ENCODE measurements around the gene CMPK1.

The CMPK1 gene

DNA sequence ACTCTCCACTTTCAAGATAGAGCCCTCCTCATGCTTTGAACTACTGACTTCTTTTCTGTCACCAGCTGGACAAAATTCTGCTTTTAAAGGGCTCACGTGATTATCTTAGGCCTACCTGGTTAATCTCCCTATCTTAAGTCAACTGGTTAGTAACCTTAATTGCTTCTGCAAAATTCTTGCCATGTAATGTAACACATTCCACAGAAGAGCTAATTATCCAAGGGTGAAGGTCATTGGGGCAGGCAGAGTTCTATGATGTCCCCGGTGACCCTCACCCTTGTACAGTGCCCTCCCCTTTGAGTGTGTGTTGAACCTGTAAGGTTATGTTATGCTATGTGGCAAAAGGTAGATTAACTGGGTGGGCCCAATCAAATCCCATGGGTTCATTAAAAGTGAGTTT, 57.3 kb downstream of the CMPK1 start:
- in situ Hi-C loops (cut with MboI; ENCODE audit: low sequenced_read_pairs): loop anchor here (25.0 kb wide), 1 partner anchor 321 kb away; no protein-coding TSS in a partner anchor

DNA sequence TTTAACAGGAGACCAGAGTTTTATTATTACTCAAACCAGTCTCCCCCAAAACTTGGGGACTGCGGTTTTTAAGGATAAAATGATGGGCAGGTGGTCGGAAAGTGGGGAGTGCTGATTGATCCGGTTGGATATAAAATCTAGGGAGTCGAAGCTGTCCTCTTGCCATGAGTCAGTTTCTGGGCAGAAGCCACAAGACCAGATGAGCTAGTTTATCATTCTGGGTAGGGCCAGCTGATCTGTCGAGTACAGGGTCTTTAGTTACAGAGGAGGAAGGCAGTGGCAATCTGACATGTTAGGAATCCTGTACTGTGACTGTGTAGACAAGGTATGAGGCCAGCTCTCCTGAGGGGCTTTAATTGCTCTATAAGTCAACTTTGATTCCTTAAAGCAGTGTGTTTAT, 59.6 kb downstream of the CMPK1 start:
- in situ Hi-C loops (cut with MboI; ENCODE audit: low sequenced_read_pairs): loop anchor here (25.0 kb wide), 1 partner anchor 319 kb away; no protein-coding TSS in a partner anchor

DNA sequence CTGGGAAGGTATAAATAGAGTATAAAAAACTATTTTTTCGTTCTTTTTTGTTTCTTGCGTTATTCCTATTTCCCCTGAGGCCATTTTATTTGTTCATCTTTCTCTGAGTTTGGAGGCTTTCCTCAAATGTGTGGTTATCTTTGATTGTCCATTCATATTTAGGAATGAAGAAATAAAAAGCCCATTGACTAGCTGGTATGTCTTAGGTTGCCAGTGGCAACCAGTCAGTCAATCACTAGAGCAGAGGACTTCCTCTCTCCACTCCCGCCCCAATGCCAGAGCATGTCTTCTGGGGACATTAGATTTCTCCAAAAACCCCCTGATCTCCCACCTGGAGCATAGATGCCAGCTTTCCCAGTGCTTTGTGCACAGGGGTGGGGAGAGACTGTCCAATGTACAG, 61.8 kb downstream of the CMPK1 start:
- in situ Hi-C loops (cut with MboI; ENCODE audit: low sequenced_read_pairs): loop anchor here (25.0 kb wide), 1 partner anchor 317 kb away; no protein-coding TSS in a partner anchor

DNA sequence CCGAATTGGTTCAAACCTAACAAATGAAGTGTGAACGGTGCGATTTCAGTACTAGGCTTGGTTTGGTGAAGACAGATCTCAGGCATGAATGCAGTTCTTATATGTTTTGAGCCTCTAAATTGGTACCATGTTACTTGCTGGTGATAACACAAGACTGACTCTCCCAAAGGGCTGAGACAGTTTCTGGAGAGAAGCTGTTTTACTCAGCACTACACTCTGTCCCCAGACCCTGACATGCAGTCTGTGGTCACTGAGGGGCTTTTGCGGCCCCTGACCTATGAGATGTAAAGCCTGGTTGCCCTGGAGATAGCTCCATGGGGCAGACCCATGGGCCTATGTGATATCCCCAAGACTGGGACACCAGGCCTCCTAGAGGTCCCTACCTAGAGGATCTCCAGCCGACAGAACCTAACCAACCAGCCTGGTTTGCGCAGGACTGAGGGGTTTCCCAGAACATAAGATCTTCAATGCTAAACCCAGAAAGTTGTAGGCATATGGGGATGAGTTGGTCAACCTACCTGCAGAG, 63.1 kb downstream of the CMPK1 start:
- in situ Hi-C loops (cut with MboI; ENCODE audit: low sequenced_read_pairs): loop anchor here (25.0 kb wide), 1 partner anchor 316 kb away; no protein-coding TSS in a partner anchor

DNA sequence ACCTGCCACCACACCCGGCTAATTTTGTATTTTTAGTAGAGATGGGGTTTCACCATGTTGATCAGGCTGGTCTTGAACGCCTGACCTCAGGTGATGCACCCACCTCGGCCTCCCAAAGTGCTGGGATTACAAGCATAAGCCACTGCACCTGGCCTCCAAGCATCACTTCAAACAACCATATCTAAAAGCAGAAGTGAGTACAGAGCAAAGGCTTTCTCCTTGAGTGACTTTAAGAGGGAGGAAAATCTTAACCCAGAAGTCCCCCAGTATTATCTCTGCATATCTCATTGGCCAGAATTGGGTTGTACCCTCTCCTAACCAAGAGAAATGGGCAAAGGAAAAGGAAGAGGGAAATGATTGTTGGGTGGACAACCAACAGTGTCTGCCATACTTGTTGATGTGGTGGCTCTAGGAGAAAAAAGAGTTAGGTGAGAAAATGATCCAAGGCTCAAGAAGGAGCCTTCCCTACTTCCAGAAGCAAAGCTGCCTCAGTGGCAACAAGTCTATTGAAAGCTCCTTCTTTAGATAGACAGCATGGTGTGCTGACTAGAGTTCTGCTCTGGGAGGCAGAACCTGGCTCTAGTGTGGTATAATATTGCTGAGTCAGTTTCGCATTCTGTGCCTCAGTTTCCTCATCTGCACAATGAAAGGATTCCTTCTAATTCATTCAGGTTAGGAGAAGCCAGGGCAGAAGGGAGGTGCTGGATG, 65.7 kb downstream of the CMPK1 start:
- in situ Hi-C loops (cut with MboI; ENCODE audit: low sequenced_read_pairs): loop anchor here (25.0 kb wide), 1 partner anchor 313 kb away; no protein-coding TSS in a partner anchor

DNA sequence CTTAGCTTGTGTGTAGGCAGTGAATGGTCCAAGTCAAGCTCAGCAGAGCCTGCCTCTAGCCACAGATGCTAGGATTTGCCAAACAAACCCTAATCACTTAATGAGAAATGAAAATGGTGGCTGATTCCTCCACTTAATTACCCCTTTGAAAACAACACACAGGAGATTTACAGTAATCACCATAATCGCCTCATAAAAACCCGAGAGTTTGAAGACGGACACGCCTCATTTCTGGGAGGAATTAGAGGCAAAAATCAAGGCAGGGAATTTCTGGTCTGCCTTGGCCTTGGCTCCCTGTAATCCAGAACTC, 66.2 kb downstream of the CMPK1 start:
- in situ Hi-C loops (cut with MboI; ENCODE audit: low sequenced_read_pairs): loop anchor here (25.0 kb wide), 1 partner anchor 312 kb away; no protein-coding TSS in a partner anchor

DNA sequence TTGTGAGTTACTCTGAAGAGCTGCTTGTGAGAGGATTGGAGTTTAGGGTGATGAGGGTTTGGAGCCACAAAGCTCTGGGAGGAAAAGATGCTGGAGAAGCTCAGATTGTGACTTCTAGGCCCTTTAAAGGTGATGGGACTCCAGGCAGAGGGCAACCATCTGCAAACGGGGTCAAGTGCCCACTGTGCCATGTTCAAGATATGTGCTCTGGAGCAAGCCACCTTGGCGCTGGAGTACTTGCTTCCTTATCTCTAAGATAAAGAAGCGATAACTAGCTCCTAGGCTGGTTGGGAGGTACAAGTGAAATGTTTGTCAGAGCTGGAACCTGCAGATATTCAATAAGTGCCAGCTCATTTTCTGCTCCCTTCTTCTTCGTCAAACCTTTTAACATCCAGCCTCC, 68.2 kb downstream of the CMPK1 start:
- in situ Hi-C loops (cut with MboI; ENCODE audit: low sequenced_read_pairs): no loop called here

DNA sequence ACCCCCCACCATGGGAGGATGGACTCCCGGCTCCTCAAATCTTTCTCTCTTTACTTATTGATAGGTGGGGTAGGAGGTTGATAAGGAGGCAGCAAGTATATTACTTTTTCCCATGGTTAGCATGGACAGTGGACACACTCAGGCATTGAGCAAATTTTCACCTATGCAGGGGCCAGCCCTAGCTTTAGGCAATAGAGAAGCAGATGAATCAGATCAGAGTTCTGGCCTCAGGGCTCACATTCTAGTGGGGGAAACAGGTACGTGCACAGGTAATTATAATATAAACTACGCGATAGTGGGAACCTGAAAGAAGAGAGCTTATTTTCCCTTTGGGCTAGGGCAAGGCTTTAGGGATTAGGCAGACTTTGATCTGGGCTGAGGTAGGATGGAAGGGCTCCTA, 69.0 kb downstream of the CMPK1 start:
- in situ Hi-C loops (cut with MboI; ENCODE audit: low sequenced_read_pairs): no loop called here

DNA sequence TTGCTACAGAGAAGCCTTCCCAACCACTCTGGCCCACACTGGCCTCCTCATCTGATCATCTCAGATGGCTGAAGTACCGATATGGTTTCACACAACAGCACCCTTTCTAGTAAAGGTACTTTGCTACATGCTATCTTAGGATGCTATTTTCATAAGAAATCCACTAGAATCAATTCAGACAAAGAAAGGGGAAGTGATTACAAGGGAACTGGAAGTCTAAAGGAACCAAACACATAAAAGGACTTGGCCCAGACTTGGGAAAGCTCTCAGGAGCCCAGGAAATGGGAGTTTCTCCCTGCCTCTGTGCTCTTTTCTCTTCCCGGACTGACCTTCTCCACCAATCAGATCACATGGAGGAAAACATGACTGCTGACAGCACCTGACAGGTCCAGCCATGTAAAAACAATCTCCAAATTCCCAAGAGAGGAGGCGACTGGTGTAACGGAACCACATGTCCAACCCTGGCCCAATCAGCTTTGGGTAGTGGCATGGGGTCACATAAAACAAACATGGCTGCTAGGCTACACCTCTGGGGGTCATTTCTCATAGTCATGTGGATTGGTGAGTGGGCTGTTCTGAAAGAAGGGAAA, 69.8 kb downstream of the CMPK1 start:
- in situ Hi-C loops (cut with MboI; ENCODE audit: low sequenced_read_pairs): no loop called here

DNA sequence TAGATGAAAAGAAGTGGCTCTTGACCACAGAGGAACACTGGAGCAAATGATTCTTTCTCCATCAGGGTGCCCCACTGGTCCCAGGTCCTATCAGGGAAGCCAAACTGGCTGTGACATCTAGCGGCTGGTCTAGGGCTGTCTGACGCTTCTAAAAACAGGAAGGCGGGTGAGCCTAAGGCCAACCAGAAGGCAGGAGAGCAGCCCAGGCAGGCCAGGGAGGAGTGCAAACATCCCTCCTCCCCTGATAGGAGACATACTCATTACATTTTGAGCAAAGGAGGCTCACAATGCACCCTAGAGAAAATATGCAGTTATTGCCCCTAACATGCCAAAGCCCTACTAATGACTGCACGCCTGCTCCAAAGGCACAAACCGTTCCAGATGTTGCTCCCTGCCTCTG, 72.1 kb downstream of the CMPK1 start:
- in situ Hi-C loops (cut with MboI; ENCODE audit: low sequenced_read_pairs): no loop called here

DNA sequence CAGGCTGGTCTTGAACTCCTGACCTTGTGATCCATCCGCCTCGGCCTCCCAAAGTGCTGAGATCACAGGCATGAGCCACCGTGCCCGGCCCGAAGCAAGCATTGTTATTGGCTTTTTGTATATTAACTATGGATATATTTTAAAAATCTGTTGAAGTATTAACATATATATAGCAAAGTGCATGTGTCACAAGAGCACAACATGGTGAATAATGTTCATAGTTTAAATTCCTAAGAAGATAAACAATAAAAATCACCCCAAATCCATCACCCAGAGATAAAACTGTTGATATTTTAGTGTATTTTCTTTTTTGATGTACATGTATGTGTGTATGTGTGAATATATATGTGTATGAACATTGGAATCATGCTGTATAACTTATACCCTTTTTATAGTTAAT, 73.4 kb downstream of the CMPK1 start:
- in situ Hi-C loops (cut with MboI; ENCODE audit: low sequenced_read_pairs): no loop called here

DNA sequence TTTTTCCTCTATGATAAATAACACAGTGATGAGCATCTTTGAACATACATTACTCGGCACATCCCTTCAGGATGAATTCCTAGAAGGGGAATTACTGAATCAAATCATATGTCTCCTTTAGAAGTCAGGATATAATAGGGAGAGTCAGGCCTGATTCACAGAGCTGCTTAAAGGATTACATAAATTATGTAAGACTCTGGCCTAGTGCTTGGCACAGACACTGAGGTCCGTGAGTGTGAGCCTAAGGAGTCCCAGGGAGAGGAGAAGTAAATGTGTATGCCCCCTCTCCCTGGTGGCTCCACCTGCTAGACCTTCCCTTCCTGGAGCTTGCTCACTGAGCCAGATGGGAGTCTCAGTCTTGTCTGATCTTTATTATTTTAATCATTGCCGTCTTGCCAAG, 73.9 kb downstream of the CMPK1 start:
- in situ Hi-C loops (cut with MboI; ENCODE audit: low sequenced_read_pairs): no loop called here

DNA sequence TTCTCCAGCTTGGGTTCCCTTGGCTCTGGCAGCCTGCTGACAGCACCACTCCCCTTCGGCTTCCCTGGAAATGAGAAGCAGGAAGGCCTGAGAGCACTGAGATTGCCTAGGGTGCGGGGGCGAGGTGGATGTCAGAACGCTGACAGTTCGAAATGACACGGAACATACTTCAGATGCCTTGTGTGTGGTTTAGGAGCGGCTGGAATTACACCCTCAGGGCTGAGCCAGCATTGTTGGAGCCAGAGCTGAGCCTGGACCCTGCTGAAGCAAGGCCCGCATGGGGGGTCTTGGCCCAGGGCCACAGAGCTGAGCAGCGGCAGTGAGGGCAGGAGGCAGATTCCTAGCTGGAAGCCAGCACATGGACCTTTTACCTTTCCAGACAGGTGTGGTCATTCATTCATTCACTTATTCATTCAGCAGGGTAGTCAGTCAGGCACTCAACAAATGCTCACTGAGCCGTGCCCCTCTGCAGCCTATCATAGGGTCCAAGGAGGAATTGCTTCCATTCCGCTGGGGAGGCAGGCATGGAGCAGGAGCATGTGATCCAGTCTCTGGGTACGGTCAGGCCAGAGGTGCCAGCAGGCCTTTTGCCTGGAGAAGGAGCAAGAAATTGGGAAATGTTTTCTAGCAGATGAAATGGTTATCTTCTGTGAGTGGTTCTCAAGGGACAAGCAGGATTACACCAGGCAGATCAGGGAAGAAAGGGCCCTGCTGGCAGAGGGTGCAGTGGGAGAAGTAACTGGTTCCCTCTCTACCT, 75.9 kb downstream of the CMPK1 start:
- in situ Hi-C loops (cut with MboI; ENCODE audit: low sequenced_read_pairs): no loop called here

DNA sequence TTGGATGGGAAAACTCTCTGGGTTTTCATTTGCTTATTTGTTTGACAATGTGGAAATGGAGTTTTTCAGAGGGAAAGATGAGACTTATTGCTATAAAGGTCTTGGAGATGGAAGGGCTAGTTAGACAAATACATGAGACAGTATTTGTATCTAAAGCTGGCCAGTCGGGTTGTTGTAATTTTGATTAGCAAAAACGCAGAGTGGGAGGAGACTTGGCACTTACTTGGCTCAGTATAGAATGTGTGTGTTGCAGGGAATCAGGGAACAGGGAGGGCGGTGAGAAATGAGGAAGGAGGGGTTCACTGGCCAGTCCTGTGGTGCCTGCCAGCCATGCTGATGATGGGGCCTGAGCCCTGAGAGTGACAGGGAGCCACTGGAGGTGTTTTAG, 76.5 kb downstream of the CMPK1 start:
- in situ Hi-C loops (cut with MboI; ENCODE audit: low sequenced_read_pairs): no loop called here

DNA sequence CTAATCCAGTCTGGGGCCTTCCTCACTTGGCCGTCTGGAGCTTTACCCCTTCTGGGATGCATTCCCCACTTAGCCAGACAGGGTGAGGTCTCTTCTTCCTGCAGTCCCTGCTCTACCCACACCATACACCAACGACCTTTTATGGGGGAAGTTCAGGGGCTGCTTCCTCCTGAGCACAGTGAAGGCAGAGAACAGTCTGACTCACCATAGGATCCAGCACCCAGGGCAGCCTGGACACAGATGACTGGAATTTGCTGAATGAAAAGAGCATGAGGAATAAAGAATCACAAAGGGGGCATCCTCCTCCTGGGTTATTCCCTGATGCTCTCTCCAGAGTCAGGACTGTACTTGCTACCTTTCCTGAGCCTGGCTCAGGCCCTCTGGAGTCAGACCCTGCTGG, 77.8 kb downstream of the CMPK1 start:
- in situ Hi-C loops (cut with MboI; ENCODE audit: low sequenced_read_pairs): no loop called here

DNA sequence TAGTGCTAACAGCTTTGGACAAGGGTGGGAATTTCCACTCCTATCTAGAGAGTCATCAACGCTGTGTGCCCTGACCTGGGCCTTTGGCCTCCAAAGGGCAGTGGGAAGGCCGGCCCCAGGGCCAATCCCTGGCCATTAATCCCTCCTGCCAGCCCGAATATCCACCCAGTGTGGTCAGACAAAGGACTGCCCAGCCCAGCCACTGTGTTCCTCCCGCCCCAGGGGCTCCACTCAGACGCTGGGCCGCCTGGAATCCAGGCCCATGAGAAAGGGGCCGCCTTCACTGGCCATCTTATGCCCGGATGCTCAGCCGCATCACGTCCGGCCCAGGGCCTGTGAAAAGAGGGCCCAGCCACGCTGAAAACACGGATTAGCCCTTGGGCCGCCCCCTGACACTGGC, 78.8 kb downstream of the CMPK1 start:
- in situ Hi-C loops (cut with MboI; ENCODE audit: low sequenced_read_pairs): no loop called here

DNA sequence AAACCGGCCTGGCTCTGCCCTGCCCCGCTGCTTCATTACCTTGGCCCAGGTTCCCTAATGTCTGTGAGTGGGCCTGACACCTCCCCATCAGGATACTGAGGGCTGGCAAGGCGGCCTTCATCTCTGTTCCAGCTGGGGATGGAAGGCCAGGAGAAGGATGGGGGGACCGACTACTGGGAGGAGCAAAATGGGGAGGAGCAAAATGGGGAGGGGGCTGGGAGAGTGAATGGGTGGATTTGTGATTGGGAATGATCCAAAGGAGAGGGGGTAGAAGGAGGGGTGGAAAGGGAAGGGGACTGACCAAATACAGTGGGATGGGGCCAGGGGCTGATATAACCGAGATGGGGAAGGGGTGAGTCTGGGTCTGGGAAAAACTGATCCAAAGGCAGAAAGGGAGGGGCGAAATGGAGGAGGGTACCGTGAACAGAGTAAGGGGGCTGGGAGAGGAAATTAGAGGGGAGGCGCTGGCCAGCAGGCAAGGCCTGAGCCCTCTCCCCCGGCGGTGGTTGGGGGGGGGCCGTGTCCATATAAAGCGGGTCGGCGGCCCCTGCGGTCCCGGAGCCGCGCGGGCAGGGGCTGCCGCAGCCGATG, 82.2 kb downstream of the CMPK1 start, which contains the start of gene FOXE3:
Gene FOXE3 (plus strand): TSS at position 558 of the 591 bp plus-strand sequence. CDS start 31 bp downstream, at position 589.
- in situ Hi-C loops (cut with MboI; ENCODE audit: low sequenced_read_pairs): no loop called here

DNA sequence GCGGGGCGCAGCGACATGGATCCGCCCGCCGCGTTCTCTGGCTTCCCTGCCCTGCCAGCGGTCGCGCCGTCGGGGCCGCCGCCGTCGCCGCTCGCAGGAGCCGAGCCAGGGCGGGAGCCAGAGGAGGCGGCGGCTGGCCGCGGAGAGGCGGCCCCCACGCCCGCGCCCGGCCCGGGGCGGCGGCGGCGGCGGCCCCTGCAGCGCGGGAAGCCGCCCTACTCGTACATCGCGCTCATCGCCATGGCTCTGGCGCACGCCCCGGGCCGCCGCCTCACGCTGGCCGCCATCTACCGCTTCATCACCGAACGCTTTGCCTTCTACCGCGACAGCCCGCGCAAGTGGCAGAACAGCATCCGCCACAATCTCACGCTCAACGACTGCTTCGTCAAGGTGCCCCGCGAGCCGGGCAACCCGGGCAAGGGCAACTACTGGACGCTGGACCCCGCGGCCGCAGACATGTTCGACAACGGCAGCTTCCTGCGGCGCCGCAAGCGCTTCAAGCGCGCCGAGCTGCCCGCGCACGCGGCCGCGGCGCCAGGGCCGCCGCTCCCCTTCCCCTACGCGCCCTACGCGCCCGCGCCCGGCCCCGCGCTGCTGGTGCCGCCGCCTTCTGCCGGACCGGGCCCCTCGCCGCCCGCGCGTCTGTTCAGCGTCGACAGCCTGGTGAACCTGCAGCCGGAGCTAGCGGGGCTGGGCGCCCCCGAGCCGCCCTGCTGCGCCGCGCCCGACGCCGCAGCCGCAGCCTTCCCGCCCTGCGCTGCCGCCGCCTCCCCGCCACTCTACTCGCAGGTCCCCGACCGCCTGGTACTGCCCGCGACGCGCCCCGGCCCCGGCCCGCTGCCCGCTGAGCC, 83.0 kb downstream of the CMPK1 start:
- in situ Hi-C loops (cut with MboI; ENCODE audit: low sequenced_read_pairs): no loop called here

DNA sequence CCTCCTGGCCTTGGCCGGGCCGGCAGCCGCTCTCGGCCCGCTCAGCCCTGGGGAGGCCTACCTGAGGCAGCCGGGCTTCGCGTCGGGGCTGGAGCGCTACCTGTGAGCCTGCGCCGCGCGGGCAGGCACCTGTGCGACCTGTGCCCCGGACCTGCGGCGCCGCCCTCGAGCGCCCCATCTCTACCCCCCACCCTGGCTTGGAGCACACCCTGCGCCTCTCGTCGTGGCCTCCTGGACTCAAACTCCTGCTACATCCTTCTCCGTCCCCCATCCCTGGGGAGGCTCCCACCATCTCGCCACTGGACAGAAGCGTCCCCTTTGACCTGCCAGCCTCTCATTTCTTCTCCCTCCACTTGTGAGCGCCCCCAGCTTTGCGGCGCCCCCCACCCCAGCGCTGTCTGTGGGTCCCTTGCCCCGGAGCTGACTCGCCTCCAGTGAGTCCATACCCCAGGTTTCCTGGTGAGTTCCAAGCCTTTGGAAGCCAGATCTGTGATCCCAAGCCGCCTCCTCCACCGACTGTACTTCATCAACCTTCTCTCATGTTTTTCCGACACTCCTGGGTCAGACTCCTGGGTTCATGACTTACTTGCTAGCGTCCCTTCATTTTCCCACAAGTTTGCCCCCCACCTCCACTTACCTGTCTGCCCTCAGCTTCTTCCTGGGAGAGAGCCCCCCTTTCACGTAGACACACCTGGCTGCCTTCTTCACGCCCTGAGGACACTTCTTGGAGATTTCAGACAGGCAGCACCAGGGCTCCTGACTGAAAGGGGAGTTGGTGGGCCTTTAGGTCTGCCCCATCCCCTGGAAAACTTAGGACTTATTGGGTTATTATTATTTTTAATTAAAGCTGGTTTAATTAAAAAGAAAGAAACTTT, 83.8 kb downstream of the CMPK1 start:
- in situ Hi-C loops (cut with MboI; ENCODE audit: low sequenced_read_pairs): no loop called here
